GF-D8 (cell line): ENCODE results near the gene QRFP.

Experiments
- DNase-seq: peaks from one replicate; lab custom pipeline; 2025; lab: John Stamatoyannopoulos, UW

The QRFP gene

GRCh38 chr9:130896233-130897014 is at the start of gene QRFP:
Gene QRFP (minus strand): TSS chr9:130896812. CDS start chr9:130893838, 2,974 bp downstream.
- no peak for DNase-seq

- DNase-seq = no peak
Observed at GRCh38 chr9:130945173-130945572, 48.6 kb upstream of the QRFP start.

DNA sequence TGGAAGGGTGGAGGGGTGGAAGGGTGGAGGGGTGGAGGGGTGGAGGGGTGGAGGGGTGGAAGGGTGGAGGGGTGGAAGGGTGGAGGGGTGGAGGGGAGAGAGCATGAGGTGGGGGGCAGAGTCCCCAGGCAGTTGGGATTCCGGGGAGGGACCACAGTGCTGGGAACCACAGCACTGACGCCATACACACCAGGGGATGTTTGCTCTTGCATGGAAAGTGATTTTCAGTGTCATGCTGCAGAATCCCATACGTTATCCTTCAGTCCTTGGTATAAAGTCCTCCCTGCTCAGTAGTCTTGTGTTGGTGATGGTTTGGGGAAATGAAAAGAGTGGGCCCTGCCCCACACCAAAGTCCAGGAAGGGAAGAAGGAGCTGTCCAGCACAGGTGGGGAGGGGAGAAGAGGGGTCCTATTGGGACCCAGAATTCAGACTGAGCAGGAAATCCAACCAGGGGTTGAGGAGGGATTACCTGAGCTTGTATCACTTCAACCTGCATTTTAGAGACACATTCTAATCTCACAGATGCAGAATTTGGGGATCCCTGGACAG is 48.0 kb upstream of the QRFP start:
- DNase-seq = no peak

DNA sequence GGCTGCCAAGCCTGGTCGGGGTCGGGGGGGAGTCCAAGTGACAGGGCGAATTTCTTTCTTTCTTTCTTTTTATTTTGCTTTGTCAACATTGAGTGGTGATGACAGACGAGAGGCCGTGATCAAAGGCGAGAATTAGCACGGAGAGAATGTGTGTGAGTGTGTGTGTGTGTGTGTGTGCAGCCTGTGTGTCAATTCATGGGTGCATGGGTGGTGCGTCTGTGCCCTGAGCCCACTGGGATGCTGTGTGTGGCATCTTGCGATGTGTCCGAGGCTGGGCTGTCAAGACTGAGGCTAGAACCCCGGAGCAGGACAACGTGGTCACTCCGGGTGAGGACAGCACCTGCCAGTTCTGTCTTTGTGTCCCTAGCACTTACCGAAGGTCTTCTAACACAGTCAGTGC is 47.2 kb upstream of the QRFP start:
- no peak for DNase-seq

DNA sequence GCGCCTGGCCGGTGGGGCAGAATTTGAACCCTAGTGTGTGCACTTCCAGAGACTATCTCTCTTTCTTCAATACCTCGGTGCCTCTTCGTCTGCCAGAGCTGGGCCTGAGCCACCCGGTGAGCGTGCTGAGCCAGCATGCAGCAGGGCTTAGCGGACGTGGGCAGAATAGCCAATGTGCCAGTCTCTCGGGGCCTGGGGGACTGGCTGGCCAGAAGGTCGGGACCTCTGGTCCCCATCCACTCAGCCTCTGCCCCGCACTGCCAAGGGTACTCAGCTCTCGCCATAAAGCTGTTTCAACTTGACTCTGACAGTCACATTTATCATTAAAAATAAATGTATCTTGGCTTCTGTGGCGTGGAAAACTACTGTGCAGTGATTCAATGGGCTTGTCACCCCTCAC is 46.6 kb upstream of the QRFP start:
- no peak for DNase-seq

GRCh38 chr9:130942679-130943078 is 46.1 kb upstream of the QRFP start:
- DNase-seq = no peak

DNA sequence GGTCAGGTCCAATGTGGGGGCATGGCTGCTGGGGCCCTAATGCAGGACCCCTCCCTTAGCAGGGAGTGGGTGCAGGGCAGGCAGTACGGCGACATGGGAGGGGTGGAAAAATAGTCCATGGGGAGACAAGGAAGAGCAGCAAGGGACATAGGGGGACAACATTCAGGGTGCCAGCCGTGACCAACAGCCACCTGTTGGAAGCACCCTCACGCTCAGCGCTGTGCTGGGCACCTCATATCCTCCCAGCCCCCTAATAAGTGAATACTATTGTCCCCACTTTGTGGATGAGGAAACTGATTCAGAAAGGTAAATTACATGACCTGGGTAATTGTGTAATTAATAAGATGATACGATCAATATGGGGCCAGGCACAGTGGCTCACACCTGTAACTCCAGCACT is 45.5 kb upstream of the QRFP start:
- DNase-seq = no peak

DNA sequence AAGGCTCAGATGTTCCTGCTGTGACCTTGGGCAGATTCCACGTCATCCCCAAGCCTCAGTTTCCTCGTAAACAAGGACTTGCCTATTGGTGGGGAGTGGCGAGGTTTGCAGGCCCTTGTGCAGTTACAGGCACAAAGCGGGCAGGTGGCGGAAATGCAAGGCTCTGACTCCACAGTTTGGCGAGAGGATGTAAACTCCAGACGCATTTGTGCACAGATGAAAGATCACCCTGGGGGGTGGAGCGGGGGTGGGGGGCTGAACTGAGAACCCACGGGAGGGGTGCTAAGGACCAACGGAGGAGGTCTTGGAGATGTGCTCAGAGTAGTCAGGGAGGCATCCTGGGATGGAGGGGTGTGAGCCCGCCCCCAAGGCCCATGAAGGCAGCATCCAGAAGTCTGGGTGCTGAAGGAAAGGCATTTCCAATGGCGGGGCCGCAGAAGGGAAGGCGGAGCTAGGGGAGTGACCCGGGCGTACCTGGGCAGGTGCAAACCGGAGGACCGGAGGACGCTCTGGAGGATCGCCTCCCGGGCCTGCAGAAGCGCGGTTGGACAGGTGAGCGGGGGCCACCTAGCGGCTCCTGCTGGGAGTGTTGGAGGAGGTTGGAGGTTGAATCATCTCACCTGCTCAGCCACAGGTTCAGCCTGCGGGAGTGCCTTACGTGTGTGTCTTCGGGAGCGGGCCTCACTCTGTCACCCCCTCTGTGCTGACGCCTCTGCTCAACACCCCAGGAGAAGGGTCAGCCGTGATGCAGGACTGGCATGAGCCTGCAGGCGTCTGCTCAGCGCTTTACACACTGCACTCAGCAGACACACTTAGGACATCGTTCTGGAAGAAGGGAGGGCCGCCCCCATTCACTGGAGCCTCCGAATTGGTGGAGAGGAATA is 44.3 kb upstream of the QRFP start:
- DNase-seq = no peak

DNA sequence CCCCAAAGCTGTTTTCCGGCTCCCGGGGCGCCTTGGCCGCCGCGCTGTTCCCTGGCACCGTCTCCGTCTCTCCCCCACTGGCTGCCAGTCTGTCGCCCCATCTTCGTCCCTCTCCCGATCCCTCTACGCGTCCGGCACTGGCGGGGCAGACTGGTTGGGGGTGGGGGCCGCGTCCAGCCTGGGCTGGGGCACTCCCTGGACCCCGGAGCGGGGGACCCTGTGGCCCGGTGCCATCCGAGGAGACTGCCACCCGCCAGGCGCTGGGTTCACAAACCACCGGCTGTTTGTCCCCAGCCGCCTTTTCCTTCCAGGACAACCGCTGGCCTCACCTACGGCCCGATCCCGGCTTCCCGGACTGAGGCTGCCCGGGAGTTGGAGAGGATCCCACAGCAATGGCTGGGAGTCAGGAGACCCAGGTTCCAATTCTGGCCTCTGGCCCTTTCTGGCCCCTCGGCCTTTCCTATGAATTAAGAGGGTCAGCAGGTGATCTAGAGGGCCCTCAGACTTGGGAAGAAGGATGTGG is 43.5 kb upstream of the QRFP start:
- no peak for DNase-seq

- DNase-seq = no peak
Observed at GRCh38 chr9:130939405-130940026, 42.9 kb upstream of the QRFP start.

GRCh38 chr9:130938652-130939404 is 42.2 kb upstream of the QRFP start, which contains the start of gene FIBCD1:
Gene FIBCD1 (minus strand): TSS chr9:130939247. CDS start chr9:130938607, 640 bp downstream.
- no peak for DNase-seq

GRCh38 chr9:130938184-130938651 is 41.6 kb upstream of the QRFP start:
- DNase-seq = no peak

- no peak for DNase-seq
Observed at GRCh38 chr9:130937146-130938076, 40.8 kb upstream of the QRFP start.

- peak; percentile 18 for DNase-seq
Observed at GRCh38 chr9:130936285-130937117, 39.9 kb upstream of the QRFP start.

DNA sequence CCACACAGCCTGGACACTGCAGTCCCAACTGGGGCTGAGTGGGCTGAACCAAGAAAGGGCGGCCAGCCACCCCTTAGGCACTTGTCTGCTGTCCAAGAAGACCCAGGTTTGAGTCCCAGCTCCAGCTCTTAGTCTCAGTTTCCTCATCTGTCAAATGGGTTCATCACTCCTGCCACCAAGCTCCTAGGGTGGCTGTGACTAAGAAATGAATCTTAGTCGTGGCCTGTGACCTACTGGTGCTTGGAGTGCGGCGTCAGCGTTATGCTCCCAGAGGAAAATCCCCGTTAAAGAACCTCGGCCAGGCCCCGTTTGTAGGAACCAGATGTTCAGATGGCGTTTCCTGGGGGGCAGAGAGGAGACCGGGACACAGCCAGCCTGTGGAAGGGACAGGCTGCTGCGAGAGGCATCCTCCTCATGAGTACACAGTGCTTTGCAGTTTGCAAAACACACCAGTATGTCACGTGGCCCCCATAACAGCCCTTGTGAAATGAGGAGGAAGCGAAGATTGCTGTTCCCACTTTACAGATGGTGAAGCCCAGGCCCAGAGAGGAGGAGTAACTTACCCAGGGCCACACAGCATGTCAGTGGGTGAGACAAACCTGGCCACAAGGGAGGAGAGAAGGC is 39.1 kb upstream of the QRFP start:
- no peak for DNase-seq

DNA sequence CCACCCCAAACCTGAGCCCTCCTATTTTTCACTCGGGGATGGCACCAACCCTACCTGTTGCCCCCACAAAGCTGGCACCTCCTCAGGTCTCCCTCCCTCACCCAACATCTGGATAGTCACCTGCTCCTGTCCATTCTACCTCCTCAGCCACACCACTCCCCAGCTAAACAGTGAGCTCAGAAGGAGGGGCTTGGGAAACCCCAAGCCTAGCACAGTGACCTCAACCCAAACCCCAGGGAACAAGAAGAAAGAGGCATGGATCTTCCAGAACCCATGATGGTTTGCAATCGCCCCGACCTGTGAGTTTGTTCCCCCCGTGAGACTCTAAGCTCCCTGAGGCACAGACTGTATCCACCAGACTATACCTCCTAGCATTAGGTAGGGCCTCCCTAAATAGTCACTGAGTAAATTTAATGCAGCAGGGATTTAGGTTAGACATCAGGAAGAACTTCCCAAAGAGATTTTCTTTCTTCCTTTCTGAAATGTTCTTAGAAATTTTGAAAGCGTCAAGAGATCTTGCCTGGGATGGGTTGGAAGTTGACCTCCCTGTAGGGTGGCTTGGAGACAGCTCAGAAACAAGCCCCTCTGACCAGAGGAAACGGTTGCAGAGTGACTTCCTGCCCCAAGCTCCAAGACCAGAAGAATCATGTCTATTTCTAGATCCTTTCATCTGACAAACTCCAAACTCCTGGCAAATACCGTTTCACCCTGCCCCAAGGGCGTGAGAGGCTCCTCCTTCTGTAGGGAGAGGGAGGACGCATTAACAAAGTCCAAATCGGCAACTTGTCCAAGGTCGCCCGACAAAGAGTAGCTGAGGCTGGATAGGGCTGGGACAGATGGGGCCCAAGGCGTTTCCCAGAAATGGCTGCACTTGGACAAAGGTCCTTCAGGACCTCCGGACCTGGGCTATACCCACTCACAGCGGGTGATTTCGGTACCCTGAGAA is 38.4 kb upstream of the QRFP start:
- DNase-seq = no peak

GRCh38 chr9:130934246-130934645 is 37.6 kb upstream of the QRFP start:
- no peak for DNase-seq
